Liver (tissue), 3 donors: ENCODE data around the gene NRIP1.

Experiments used
- CTCF ChIP-seq: fragments of 150-350 bp; IDR thresholded peaks from 2 replicates; pipeline ENCODE4 v1.5.1; 2017; ENCODE audit warnings: improper control_type of control experiment, low read depth, low read length; ENCODE audit not compliant: missing input control
- EGR1 ChIP-seq, 2 donors: IDR thresholded peaks; 2 replicates each; pipeline ENCODE4 v1.6.1; 2016 to 2018; ENCODE audit warnings: antibody characterized with exemption in 2 of 2, low read depth in 2 of 2
- FOXA1 ChIP-seq: IDR thresholded peaks from 2 replicates; pipeline ENCODE4 v1.6.1; 2016; ENCODE audit warnings: antibody characterized with exemption
- HNF4G ChIP-seq: IDR thresholded peaks from 2 replicates; pipeline ENCODE4 v1.6.1; 2016; ENCODE audit warnings: antibody characterized with exemption
- JUND ChIP-seq, 2 donors: IDR thresholded peaks; 2 replicates each; pipeline ENCODE4 v1.6.1; 2016; ENCODE audit warnings: antibody characterized with exemption in 2 of 2
- RAD21 ChIP-seq, 2 donors: IDR thresholded peaks; 2 replicates each; pipeline ENCODE4 v1.6.1; 2016; ENCODE audit warnings: antibody characterized with exemption in 2 of 2, mild to moderate bottlenecking in 2 of 2
- RXRA ChIP-seq, 2 donors: IDR thresholded peaks; 2 replicates each; pipeline ENCODE4 v1.6.1; 2017 to 2018; ENCODE audit warnings: antibody characterized with exemption in 2 of 2, mild to moderate bottlenecking in 1 of 2
- SP1 ChIP-seq: IDR thresholded peaks from 2 replicates; pipeline ENCODE4 v1.6.1; 2018; ENCODE audit warnings: antibody characterized with exemption, mild to moderate bottlenecking
- TAF1 ChIP-seq: conservative IDR thresholded peaks from 2 replicates; pipeline ENCODE4 v1.6.1; 2016; ENCODE audit warnings: antibody characterized with exemption, mild to moderate bottlenecking
- YY1 ChIP-seq: IDR thresholded peaks from 2 replicates; pipeline ENCODE4 v1.6.1; 2016; ENCODE audit warnings: antibody characterized with exemption, mild to moderate bottlenecking
- TF ChIP-seq, protein P1 (sequence below): IDR thresholded peaks from 2 replicates; pipeline ENCODE4 v1.6.1; 2016; ENCODE audit warnings: antibody characterized with exemption
- TF ChIP-seq, protein P2 (sequence below): IDR thresholded peaks from 2 replicates; pipeline ENCODE4 v1.6.1; 2016; ENCODE audit warnings: antibody characterized with exemption, mild to moderate bottlenecking
- TF ChIP-seq, protein P3 (sequence below): IDR thresholded peaks from 2 replicates; pipeline ENCODE4 v1.6.1; 2016; ENCODE audit warnings: antibody characterized with exemption
- donor health status: healthy.
- donor health status: healthy.

DNA sequence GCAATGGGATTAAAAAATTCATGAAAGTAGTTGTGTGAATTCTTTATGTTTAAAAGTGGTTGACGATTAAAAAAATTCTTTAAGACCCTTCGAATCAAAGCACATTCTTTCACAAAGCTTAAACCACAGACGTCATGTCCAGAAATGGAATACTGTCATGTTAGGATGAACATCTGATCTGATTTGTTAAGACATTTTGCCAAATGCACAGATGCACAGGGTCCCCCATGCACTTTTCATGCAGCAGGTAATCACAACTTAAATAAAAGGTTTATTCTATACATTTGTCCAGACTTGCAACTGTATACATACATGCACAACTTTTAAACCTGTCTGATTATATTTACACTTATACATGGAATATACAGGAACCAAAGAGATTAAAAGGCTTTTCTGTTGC is 103.3 kb downstream of the NRIP1 start:
- TF ChIP-seq JUND (IDR thresholded peaks at IDR 0.05) (no peak), EGR1 (IDR thresholded peaks at IDR 0.05; ENCODE audit: low read depth in 2 of 2) (no peak), CTCF (no peak), FOXA1 (no peak), SP1 (no peak), RAD21 (IDR thresholded peaks at IDR 0.05) (no peak), TAF1 (no peak), YY1 (no peak), RXRA (IDR thresholded peaks at IDR 0.05) (no peak), HNF4G (no peak)
- TF ChIP-seq, protein P1, sequence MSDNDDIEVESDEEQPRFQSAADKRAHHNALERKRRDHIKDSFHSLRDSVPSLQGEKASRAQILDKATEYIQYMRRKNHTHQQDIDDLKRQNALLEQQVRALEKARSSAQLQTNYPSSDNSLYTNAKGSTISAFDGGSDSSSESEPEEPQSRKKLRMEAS: no peak
- TF ChIP-seq, protein P2, sequence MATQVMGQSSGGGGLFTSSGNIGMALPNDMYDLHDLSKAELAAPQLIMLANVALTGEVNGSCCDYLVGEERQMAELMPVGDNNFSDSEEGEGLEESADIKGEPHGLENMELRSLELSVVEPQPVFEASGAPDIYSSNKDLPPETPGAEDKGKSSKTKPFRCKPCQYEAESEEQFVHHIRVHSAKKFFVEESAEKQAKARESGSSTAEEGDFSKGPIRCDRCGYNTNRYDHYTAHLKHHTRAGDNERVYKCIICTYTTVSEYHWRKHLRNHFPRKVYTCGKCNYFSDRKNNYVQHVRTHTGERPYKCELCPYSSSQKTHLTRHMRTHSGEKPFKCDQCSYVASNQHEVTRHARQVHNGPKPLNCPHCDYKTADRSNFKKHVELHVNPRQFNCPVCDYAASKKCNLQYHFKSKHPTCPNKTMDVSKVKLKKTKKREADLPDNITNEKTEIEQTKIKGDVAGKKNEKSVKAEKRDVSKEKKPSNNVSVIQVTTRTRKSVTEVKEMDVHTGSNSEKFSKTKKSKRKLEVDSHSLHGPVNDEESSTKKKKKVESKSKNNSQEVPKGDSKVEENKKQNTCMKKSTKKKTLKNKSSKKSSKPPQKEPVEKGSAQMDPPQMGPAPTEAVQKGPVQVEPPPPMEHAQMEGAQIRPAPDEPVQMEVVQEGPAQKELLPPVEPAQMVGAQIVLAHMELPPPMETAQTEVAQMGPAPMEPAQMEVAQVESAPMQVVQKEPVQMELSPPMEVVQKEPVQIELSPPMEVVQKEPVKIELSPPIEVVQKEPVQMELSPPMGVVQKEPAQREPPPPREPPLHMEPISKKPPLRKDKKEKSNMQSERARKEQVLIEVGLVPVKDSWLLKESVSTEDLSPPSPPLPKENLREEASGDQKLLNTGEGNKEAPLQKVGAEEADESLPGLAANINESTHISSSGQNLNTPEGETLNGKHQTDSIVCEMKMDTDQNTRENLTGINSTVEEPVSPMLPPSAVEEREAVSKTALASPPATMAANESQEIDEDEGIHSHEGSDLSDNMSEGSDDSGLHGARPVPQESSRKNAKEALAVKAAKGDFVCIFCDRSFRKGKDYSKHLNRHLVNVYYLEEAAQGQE: no peak
- TF ChIP-seq, protein P3, sequence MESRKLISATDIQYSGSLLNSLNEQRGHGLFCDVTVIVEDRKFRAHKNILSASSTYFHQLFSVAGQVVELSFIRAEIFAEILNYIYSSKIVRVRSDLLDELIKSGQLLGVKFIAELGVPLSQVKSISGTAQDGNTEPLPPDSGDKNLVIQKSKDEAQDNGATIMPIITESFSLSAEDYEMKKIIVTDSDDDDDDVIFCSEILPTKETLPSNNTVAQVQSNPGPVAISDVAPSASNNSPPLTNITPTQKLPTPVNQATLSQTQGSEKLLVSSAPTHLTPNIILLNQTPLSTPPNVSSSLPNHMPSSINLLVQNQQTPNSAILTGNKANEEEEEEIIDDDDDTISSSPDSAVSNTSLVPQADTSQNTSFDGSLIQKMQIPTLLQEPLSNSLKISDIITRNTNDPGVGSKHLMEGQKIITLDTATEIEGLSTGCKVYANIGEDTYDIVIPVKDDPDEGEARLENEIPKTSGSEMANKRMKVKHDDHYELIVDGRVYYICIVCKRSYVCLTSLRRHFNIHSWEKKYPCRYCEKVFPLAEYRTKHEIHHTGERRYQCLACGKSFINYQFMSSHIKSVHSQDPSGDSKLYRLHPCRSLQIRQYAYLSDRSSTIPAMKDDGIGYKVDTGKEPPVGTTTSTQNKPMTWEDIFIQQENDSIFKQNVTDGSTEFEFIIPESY: no peak
